Measurements from ENCODE around the gene URB2.

Gene URB2

GRCh38 chr1:229596925-229597699 lies 28.9 kb upstream of the URB2 start:
- H3K4me3 ChIP-seq (ENCODE audit: low read length), result no peak overlapping the region
- no peaks in the 10 kb centered on the region for H3K27me3 ChIP-seq (ENCODE audit: control insufficient read depth, insufficient read depth, low read length)
- peaks cover 4% of the 10 kb centered on the region for H3K36me3 ChIP-seq (ENCODE audit: control insufficient read depth, insufficient read depth, low read length)
- peaks cover 7% of the 10 kb centered on the region for H3K4me1 ChIP-seq (ENCODE audit: control insufficient read depth, insufficient read depth, low read length)
- H3K9me3 ChIP-seq (ENCODE audit: control insufficient read depth, low read length), result no peaks in the 10 kb centered on the region
- no peak overlapping the region for H3K9ac ChIP-seq (ENCODE audit: low read length)

- Histone ChIP-seq H3K36me3 (ENCODE audit: control insufficient read depth, insufficient read depth, low read length) (peaks cover 4% of the 10 kb centered on the region), H3K4me3 (ENCODE audit: low read length) (no peak overlapping the region), H3K4me1 (ENCODE audit: control insufficient read depth, insufficient read depth, low read length) (peaks cover 7% of the 10 kb centered on the region)
Measured at GRCh38 chr1:229597877-229598276, 28.2 kb upstream of the URB2 start.

GRCh38 chr1:229599218-229599954 lies 26.7 kb upstream of the URB2 start:
- Histone ChIP-seq H3K27me3 (ENCODE audit: control insufficient read depth, insufficient read depth, low read length) (no peaks in the 10 kb centered on the region), H3K9ac (ENCODE audit: low read length) (no peak overlapping the region)

More at GRCh38 chr1:229597877-229598276, 28.2 kb upstream of the URB2 start:
- no peaks in the 10 kb centered on the region for H3K9me3 ChIP-seq (ENCODE audit: control insufficient read depth, low read length)
- H3K9ac ChIP-seq (ENCODE audit: low read length), result no peak overlapping the region
- no peaks in the 10 kb centered on the region for H3K27me3 ChIP-seq (ENCODE audit: control insufficient read depth, insufficient read depth, low read length)

GRCh38 chr1:229600229-229600628 lies 25.8 kb upstream of the URB2 start:
- Histone ChIP-seq H3K9ac (ENCODE audit: low read length) (no peak overlapping the region), H3K4me1 (ENCODE audit: control insufficient read depth, insufficient read depth, low read length) (peaks cover 7% of the 10 kb centered on the region), H3K9me3 (ENCODE audit: control insufficient read depth, low read length) (no peaks in the 10 kb centered on the region), H3K36me3 (ENCODE audit: control insufficient read depth, insufficient read depth, low read length) (no peaks in the 10 kb centered on the region), H3K27me3 (ENCODE audit: control insufficient read depth, insufficient read depth, low read length) (no peaks in the 10 kb centered on the region), H3K4me3 (ENCODE audit: low read length) (no peak overlapping the region)

More at GRCh38 chr1:229599218-229599954, 26.7 kb upstream of the URB2 start:
- H3K4me1 ChIP-seq (ENCODE audit: control insufficient read depth, insufficient read depth, low read length), result peaks cover 7% of the 10 kb centered on the region
- no peak overlapping the region for H3K4me3 ChIP-seq (ENCODE audit: low read length)
- no peaks in the 10 kb centered on the region for H3K36me3 ChIP-seq (ENCODE audit: control insufficient read depth, insufficient read depth, low read length)
- H3K9me3 ChIP-seq (ENCODE audit: control insufficient read depth, low read length), result no peaks in the 10 kb centered on the region

GRCh38 chr1:229603371-229604005 lies 22.6 kb upstream of the URB2 start:
- Histone ChIP-seq H3K9me3 (ENCODE audit: control insufficient read depth, low read length) (no peaks in the 10 kb centered on the region), H3K9ac (ENCODE audit: low read length) (no peak overlapping the region), H3K4me3 (ENCODE audit: low read length) (no peak overlapping the region), H3K36me3 (ENCODE audit: control insufficient read depth, insufficient read depth, low read length) (no peaks in the 10 kb centered on the region), H3K27me3 (ENCODE audit: control insufficient read depth, insufficient read depth, low read length) (no peaks in the 10 kb centered on the region), H3K4me1 (ENCODE audit: control insufficient read depth, insufficient read depth, low read length) (peaks cover 7% of the 10 kb centered on the region)

- Histone ChIP-seq H3K4me3 (ENCODE audit: low read length) (no peak overlapping the region), H3K4me1 (ENCODE audit: control insufficient read depth, insufficient read depth, low read length) (no peaks in the 10 kb centered on the region), H3K36me3 (ENCODE audit: control insufficient read depth, insufficient read depth, low read length) (no peaks in the 10 kb centered on the region), H3K27me3 (ENCODE audit: control insufficient read depth, insufficient read depth, low read length) (no peaks in the 10 kb centered on the region), H3K9ac (ENCODE audit: low read length) (no peak overlapping the region), H3K9me3 (ENCODE audit: control insufficient read depth, low read length) (no peaks in the 10 kb centered on the region)
Measured at GRCh38 chr1:229607370-229607769, 18.7 kb upstream of the URB2 start.

GRCh38 chr1:229608590-229608989 lies 17.5 kb upstream of the URB2 start:
- Histone ChIP-seq H3K36me3 (ENCODE audit: control insufficient read depth, insufficient read depth, low read length) (no peaks in the 10 kb centered on the region), H3K9me3 (ENCODE audit: control insufficient read depth, low read length) (no peaks in the 10 kb centered on the region), H3K4me3 (ENCODE audit: low read length) (no peak overlapping the region), H3K4me1 (ENCODE audit: control insufficient read depth, insufficient read depth, low read length) (no peaks in the 10 kb centered on the region), H3K27me3 (ENCODE audit: control insufficient read depth, insufficient read depth, low read length) (no peaks in the 10 kb centered on the region), H3K9ac (ENCODE audit: low read length) (no peak overlapping the region)

- Histone ChIP-seq H3K9ac (ENCODE audit: low read length) (no peak overlapping the region), H3K4me1 (ENCODE audit: control insufficient read depth, insufficient read depth, low read length) (no peaks in the 10 kb centered on the region), H3K27me3 (ENCODE audit: control insufficient read depth, insufficient read depth, low read length) (no peaks in the 10 kb centered on the region), H3K9me3 (ENCODE audit: control insufficient read depth, low read length) (no peaks in the 10 kb centered on the region), H3K36me3 (ENCODE audit: control insufficient read depth, insufficient read depth, low read length) (no peaks in the 10 kb centered on the region), H3K4me3 (ENCODE audit: low read length) (no peak overlapping the region)
Measured at GRCh38 chr1:229613938-229614337, 12.1 kb upstream of the URB2 start.

- Histone ChIP-seq H3K9ac (ENCODE audit: low read length) (no peak overlapping the region), H3K36me3 (ENCODE audit: control insufficient read depth, insufficient read depth, low read length) (no peaks in the 10 kb centered on the region), H3K27me3 (ENCODE audit: control insufficient read depth, insufficient read depth, low read length) (no peaks in the 10 kb centered on the region), H3K9me3 (ENCODE audit: control insufficient read depth, low read length) (no peaks in the 10 kb centered on the region), H3K4me1 (ENCODE audit: control insufficient read depth, insufficient read depth, low read length) (peaks cover 7% of the 10 kb centered on the region), H3K4me3 (ENCODE audit: low read length) (no peak overlapping the region)
Measured at GRCh38 chr1:229614701-229615100, 11.3 kb upstream of the URB2 start.

GRCh38 chr1:229617351-229618100 lies 8.5 kb upstream of the URB2 start:
- H3K27me3 ChIP-seq (ENCODE audit: control insufficient read depth, insufficient read depth, low read length), result no peaks in the 10 kb centered on the region
- no peaks in the 10 kb centered on the region for H3K36me3 ChIP-seq (ENCODE audit: control insufficient read depth, insufficient read depth, low read length)
- H3K9me3 ChIP-seq (ENCODE audit: control insufficient read depth, low read length), result no peaks in the 10 kb centered on the region
- peaks cover 7% of the 10 kb centered on the region for H3K4me1 ChIP-seq (ENCODE audit: control insufficient read depth, insufficient read depth, low read length)
- H3K9ac ChIP-seq (ENCODE audit: low read length), result no peak overlapping the region
- H3K4me3 ChIP-seq (ENCODE audit: low read length), result no peak overlapping the region

GRCh38 chr1:229619002-229619401 lies 7.0 kb upstream of the URB2 start:
- Histone ChIP-seq H3K4me1 (ENCODE audit: control insufficient read depth, insufficient read depth, low read length) (peaks cover 8% of the 10 kb centered on the region), H3K9ac (ENCODE audit: low read length) (no peak overlapping the region), H3K27me3 (ENCODE audit: control insufficient read depth, insufficient read depth, low read length) (no peaks in the 10 kb centered on the region), H3K36me3 (ENCODE audit: control insufficient read depth, insufficient read depth, low read length) (no peaks in the 10 kb centered on the region), H3K4me3 (ENCODE audit: low read length) (no peak overlapping the region), H3K9me3 (ENCODE audit: control insufficient read depth, low read length) (no peaks in the 10 kb centered on the region)
